ENCODE results near the gene BTNL8. TPM values are rescaled to one million over a fixed set of nuclear protein-coding genes. Genes with fewer than 3 reads are reported as not detected.
"Not testable (repeated sequence)": the region's sequence is repeated elsewhere in the genome, so short reads cannot be mapped to it uniquely, and the experiment has no call there.

BTNL8 gene
- polyA plus RNA-seq, 5 donors = 0.58 to 1.1 (median 1.1) TPM

DNA sequence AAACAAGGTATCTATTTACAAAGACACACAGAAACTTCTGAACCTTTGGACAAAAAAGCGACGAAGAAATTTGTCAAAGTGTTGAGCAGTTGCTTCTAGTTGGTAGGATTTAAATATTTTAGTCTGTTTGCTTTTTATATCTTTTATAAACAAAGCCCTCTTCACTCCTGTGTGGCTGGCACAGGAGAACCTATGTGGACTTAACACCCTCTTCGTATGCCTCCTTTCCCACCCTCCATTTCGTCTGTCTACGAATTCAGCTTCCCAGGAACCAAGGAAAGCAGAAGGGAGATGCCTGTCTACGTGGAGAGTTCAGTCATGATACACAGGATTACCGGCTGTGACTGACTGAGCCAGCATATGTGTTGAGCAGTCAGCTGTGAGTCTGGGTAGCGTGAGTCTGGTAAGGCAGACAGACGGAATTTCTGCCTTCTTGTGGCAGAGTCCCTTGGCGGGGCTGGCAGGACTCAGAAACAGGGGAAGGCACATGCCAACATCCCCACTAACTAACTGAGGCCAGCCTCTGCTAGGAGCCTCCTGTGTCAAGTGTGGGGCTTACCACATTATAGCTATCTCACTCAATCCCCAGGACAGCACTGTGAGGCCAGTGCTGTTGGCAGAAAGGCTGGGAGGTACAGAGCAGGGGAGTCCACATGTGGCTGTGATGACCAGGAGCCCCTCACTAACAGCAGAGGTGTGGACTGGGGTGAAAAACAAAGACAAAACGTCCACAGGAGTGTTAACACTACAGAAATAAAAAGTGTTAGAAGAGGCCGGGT is 24.0 kb upstream of the BTNL8 start:
- no peak for DNase-seq

DNA sequence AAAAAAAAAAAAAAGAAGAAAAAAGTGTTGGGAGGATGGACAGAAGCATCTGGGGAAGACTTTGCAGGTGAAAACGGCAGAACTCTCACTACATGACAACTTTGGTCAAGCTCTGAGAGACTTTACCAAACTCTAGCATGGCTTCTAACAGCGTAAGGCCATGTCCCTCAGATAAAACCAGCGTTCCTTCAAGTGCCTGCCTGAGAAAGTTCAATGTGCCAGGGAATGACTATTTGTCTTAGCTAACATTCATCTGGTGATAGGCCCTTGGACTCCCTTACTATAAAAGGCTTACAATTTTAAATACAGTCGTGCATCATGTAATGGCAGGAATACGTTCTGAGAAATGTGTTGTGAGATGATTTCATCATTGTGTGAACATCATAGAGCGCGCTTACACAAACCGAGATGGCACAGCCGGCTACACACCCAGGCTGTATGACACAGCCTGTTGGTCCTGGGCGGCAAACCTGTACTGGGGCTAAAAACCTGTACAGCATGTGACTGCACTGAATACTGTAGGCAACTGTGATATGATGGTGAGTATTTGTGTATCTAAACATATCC is 23.0 kb upstream of the BTNL8 start:
- no peak for DNase-seq

- not testable (repeated sequence) for DNase-seq
Measured at GRCh38 chr5:180885845-180886529, 13.0 kb upstream of the BTNL8 start.

DNA sequence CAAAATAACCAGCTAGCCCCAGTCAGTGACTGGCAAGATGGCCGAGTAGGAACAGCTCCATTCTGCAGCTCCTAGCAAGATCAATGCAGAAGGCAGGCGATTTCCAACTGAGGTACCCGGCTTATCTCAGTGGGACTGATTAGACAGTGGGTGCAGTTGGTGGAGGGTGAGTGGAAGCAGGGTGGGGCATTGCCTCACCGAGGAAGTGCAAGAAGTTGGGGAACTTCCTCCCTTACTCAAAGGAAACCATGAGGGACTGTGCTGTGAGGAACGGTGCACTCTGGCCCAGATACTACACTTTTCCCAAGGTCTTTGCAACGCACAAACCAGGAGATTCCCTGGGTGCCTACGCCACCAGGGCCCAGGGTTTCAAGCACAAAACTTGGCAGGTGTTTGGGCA is 9.6 kb upstream of the BTNL8 start:
- DNase-seq = no peak

- DNase-seq = not testable (repeated sequence)
Measured at GRCh38 chr5:180895330-180895729, 3.6 kb upstream of the BTNL8 start.

GRCh38 chr5:180900178-180900577 is 1.2 kb downstream of the BTNL8 start:
- no peak for DNase-seq

GRCh38 chr5:180901319-180902009 is 2.5 kb downstream of the BTNL8 start:
- no peak for DNase-seq

GRCh38 chr5:180908400-180908799 is 9.4 kb downstream of the BTNL8 start:
- DNase-seq = no peak

DNA sequence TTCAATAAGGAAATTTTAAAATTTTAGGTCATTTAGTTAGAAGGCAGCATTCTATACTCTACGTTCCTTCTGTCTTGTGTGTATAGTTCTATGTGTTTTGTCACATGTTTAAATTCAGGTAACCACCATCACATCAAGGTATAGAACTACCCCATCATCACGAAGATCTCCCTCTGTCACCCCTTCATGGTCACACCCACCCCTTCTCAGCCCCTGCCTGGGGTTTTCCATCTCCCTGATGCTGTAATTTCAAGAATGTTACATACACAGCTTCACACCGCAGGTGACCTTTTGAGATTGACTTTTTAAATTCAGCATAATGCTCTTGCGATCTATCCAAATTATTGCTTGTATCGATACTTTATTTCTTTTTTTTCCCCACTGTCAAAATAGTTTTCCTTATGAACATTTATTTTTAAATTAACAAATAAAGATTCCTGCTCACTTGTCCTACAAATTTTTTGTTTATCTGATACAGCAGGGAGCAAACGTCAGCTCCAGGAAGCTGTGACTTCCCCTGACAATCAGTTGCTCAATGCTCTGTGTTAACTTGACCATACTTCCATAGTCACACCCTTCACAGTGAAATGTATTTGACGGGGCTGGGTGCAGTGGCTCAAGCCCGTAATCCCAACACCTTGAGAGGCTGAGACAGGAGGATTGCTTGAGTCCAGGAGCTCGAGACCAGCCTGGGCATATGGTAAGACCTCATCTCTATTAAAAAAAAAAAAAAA is 10.2 kb downstream of the BTNL8 start:
- DNase-seq = no peak

GRCh38 chr5:180909782-180910181 is 10.8 kb downstream of the BTNL8 start:
- DNase-seq = no peak

GRCh38 chr5:180910182-180910581 is 11.2 kb downstream of the BTNL8 start:
- no peak for DNase-seq

GRCh38 chr5:180910735-180911134 is 11.8 kb downstream of the BTNL8 start:
- DNase-seq = no peak

GRCh38 chr5:180914646-180915045 is 15.7 kb downstream of the BTNL8 start:
- DNase-seq = no peak

- DNase-seq = no peak
Measured at GRCh38 chr5:180915924-180916323, 17.0 kb downstream of the BTNL8 start.

DNA sequence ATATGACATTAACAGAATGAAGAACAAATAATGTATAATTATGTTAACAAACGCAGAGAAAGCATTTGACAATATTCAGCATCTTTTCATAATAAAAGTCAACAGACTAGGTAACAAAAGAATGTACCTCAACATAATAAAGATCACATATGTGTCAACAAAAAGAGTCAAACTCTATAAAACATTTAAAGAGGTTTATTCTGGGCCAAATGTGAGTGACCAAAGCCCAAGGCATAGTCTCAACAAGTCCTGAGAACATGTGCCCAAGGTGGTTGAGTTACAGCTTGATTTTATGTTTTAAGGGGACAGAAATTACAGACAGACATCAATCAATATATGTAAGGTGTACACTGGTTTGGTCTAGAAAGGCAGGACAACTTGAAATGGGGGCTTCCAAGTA is 19.4 kb downstream of the BTNL8 start:
- no peak for DNase-seq

DNA sequence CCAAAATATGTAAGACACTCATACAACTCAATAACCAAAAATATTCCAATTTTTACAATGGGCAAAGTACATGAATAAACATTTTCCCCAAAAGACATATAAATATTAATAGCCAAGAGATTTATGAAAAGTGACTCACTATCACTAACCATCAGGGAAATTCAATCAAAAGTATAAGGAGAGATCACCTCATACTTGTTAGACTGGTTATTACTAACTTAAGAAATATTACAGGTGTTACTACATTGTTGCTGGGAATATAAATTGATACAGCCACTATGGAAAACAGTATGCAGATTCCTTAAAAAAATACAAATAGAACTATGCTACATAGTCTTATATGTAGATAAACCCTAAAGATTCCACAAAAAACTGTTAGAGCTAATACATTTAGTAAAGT is 21.8 kb downstream of the BTNL8 start:
- DNase-seq = no peak

GRCh38 chr5:180922932-180923331 is 24.0 kb downstream of the BTNL8 start:
- DNase-seq = no peak

- DNase-seq = no peak
Measured at GRCh38 chr5:180932660-180933059, 33.7 kb downstream of the BTNL8 start.

- no peak for DNase-seq
Measured at GRCh38 chr5:180935203-180935602, 36.2 kb downstream of the BTNL8 start.

DNA sequence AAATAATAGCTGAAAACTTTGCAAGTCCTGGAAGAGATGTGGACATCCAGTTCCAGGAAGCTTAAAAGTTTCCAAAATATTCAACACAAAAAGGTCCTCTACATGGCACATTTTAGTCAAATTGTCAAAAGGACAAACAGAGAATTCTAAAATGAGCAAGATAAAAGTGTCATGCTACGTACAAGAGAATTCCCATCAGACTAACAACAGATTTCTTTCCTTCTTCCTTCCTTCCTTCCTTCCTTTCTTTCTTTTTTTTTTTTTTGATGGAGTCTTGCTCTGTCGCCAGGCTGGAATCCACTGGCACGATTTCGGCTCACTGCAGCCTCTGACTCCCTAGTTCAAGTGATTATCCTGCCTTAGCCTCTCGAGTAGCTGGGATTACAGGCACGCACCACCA is 39.3 kb downstream of the BTNL8 start:
- no peak for DNase-seq

DNA sequence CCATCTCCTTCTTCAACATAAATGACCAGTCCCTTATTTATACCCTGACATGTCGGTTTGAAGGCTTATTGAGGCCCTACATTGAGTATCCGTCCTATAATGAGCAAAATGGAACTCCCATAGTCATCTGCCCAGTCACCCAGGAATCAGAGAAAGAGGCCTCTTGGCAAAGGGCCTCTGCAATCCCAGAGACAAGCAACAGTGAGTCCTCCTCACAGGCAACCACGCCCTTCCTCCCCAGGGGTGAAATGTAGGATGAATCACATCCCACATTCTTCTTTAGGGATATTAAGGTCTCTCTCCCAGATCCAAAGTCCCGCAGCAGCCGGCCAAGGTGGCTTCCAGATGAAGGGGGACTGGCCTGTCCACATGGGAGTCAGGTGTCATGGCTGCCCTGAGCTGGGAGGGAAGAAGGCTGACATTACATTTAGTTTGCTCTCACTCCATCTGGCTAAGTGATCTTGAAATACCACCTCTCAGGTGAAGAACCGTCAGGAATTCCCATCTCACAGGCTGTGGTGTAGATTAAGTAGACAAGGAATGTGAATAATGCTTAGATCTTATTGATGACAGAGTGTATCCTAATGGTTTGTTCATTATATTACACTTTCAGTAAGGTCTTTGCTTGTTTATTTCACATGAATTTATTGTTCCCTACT is 51.5 kb downstream of the BTNL8 start:
- no peak for DNase-seq

All from right lung (tissue), 5 donors.